Globus pallidus (tissue), 1 donor: ENCODE data around the gene UCKL1.
A peak's percentile ranks its signal among the peaks of the same experiment; 100 is the strongest.
"Not testable (repeated sequence)": the region's sequence is repeated elsewhere in the genome, so short reads cannot be mapped to it uniquely, and the experiment has no call there.

Experiments used
- DNase-seq: peaks from one replicate; pipeline ENCODE4 v3.0.0-alpha.2; 2015; ENCODE audit warnings: low spot score

UCKL1 gene

DNA sequence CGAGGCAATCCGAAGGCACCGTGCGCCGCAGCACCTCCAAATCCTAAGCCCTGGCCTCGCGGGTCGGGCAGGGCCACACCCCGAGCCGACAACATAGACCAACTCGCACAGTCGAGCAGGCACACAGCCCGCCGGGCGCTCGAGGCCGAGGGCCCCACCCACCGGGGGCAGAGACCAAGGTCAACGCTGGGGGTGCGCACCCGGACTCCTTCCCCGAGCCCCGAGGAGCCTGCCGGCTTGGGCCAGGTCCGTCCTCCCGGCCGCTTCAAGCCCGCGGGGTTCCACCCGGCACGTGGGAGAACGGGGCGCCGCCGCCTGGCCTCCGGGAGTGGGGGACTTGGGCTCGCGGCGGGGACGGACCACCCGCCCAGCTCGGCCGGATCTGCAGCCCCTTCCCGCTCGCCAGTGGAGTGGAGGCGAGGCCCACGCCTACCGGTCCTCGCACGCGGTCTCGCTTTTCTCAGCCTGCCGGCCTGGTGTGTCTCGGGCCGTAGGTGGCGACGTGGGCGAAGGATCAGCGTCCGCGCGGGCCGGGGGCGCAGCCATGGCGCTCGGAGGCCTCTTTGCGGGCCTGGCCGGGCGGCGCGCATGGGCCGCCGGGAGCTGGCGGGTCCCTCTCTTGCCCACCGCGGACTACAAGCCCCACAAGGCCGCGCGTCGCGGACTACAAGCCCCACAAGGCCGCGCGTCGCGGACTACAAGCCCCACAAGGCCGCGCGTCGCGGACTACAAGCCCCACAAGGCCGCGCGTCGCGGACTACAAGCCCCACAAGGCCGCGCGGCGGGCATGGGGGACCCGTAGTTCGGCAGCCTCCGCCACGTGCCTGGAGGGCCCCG, at the start of gene UCKL1:
Gene UCKL1 (minus strand): TSS at position 590 of the 837 bp plus-strand sequence. CDS start 44 bp downstream, at position 546.
- peak; percentile 89 for DNase-seq

DNA sequence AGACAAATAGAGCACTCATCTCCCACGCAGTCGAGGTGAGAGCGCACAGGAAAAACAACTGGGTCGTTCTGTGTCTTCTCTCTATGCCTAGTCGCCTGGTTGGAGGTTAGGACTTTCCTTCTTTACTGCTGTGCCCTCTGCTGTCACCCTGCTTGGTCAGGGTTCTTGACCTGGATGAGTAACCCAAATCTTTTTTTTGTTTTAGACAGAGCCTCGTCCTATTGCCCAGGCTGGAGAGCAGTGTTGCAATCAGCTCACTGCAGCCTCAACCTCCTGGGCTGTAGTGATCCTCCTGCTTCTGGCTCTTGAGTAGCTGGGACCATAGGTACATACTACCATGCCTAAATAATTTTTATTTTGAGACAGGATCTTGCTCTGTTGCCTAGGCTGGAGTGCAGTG, 49.2 kb upstream of the UCKL1 start:
- DNase-seq, result no peak

DNA sequence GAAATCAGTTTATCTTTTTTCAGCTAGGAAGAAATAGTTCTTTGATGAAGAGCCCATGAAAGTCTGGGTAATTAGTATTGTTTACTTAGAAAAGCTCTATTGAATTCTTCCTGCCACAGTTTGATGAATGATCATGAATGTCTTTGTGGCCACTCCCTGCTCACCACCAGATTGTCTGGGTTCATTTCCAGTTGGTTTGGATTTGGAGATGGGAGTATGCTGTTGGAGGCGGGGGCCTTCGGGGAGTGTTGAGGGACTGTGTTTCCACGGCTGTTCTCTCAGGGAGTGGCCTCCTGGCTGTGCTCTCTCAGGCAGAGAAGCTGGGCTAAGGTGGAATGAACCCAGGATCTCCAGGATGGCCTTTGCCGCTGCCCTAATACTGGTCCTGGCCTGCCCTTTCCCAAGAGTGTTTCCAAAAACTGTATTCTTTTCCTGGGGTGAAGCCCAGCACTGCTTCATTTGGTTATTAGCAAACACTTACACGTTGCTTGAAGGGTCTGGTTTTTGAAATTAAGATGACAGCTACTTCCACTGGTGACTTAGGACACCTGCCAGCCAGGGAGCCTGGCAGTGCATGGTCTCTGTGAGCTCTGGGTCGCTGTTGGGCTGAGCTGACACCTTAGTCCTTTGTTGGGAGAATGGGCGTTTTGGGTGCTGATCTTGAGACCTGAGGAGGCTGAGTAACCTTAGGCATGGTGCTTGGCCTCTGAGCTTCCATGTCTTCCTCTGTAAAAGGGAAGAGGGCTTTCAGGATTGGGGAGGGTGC, 47.9 kb upstream of the UCKL1 start:
- DNase-seq, result no peak

DNA sequence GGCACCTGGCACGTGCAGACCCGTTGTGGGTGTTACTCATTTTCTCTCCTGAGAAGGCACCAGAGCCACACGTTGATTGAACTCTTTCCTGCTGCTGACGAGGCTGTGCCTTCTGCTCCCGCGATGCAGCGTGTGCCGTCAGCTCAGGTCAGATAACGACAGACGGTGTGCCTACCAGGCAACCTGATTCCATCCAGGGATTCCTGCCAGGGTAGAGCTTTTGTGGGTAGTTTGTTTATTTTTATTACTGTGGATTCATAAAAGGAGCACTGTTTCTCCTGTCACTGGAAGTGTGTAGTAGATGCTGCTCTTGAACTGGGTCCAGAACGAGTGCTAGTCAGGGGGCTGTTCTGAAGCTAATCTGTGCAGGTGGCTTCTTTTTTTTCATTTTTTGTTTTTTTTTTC, 45.4 kb upstream of the UCKL1 start:
- no peak for DNase-seq

DNA sequence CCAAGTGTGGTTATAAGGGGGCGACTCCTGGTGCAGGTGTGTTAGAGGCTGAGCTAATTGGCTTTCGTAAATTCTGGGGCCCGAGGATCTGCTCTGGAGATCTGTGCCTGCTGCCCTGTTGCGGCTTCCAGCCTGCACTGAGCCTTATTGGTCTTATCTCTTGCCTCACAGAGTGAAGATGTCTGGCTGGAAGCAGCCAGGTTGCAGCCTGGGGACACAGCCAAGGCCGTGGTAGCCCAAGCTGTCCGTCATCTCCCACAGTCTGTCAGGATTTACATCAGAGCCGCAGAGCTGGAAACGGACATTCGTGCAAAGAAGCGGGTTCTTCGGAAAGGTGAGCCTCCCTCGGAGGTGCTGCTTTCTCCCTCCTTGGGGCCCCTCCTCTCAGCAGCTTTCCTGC, 44.7 kb upstream of the UCKL1 start:
- DNase-seq, result no peak

DNA sequence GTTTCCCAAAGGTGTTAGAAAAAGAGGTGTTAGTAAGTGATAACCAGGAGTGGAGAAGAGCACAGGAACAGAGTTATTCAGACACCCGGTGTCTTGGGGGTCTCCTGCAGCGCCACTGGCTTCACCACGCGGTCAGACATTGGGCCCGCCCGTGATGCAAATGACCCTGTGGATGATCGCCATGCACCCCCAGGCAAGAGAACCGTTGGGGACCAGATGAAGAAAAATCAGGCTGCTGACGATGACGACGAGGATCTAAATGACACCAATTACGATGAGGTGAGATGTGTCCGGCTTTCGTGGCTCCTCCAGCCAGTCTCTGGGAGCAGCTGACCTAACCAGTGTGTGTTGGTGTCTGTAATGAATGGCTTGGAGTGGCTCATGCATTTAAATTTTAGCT, 26.7 kb upstream of the UCKL1 start:
- no peak for DNase-seq

GRCh38 chr20:63980806-63981728, 24.9 kb upstream of the UCKL1 start, which contains the start of gene PRPF6:
PRPF6 (plus strand) TSS chr20:63981132; CDS start chr20:63981246, 114 bp downstream.
- peak; percentile 92 for DNase-seq

DNA sequence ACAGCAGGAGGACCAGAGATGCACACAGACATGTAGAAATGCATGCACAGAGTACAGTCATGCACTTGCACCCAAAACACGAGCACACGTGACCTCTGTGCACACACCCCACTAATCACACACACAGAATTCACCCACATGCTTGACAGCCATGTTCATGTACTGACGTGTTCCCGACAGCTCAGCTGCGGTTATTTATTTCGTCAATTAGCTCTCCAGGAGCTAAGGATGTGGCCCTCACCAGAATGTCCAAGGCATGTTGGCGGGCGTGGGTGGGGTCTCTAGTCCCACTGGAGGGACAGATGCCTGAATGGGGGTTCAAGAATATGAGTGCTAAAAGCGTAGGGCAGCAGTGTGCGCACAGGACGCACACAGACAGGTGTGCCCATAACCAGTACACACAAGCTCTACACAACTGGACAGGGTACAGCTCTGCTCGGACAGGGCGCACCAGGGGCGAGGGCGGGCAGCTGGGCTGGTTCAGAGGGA, 24.1 kb upstream of the UCKL1 start:
- no peak for DNase-seq

DNA sequence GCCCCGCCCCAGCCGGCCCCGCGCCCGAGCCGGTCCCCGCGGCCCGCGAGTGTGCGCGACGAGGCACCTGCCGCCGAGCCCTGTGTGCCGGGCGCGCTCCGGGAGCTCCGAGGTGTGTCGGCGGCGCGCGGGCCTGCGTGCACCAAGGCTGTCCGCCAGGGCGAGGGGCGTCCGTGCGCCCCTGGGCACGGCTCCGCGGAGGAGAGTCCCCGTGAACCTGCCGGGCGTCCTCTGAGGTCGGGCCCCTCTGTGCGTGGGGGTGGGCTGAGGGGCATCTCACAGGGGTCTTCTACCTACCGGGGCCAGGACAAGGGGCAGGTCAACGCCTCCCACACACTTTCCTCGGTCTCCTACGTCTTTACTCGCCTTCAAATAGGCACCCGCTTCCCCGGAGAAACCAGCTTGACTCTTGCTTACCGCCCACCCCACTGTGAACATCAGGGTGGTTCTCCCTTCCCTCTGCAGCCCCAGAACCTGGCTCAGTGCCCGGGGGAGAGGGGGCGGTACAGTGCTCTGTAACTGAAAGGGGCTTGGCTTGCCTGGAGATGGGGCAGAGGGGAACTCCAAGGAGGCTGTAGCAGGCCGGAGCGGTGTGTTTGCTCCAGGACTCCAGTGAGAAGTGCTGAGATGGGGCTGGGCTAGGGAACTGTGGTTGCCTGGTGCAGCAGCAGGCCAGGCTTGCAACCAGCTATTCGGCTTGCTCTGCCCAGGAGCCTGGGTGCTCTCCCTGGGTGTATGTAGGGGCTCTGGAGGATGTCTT, 23.5 kb upstream of the UCKL1 start, which contains the start of gene SAMD10:
Gene SAMD10 (minus strand): TSS at position 86 of the 760 bp plus-strand sequence. CDS start 175 bp downstream, outside the sequence.
- no peak for DNase-seq

DNA sequence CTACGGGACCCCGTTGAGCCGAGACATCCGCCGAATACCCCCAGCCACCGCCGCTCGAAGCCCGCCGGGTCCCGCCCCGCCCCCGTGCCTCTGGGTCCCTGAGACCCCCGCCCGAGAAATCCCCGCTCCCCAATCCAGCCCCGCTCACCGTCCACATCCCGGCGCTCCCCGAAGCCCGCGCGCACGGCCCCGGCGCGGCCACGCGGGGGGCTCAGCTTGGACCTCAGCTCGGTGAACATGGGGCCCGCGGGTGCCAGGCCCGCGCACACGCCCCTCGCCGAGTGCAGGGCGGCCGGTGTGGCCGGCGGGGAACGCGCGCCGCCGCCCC, 23.0 kb upstream of the UCKL1 start:
- no peak for DNase-seq

DNA sequence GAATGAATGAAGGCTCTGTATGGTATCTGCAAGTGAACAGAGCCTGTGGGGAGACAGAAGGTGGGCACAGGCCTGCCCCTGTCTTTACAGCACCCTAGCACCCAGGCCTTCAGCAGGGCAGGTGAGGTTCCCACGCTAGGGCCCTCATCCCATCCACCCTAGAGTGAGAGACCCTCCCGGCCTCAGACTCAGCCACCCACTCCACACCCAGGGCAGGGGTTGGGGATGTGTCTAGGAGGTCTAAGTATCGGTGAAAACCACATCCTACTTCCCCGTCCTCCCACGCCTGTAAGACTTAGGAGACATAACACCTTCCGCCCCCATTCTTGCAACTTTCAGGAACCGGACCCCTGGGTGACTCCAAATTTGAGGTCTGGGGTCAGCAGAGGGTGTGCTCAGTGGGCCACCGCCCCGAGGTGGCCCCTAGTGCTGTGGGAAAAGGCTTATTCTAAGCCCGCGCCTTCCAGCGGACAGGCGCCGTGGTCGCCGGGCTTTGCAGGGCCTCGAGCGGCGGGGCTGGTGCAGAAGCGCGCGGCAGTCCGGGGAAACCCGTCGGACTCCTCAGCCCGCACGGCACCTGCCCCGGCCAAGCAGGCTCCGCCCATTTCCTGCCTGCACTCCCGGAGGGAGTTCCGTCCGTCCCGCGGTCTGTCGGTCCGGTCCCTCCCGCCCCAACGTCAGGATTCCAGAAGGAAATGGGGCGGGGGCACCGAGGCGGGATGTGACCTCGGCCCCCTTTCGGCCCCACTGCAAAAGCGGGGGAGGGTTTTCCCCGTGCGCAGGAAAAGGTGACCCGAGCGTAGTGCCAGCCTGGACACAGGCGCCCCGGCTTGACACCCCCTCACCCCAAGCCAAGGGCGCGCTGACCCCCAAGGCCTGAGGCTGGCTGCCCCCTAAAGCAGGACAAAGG, 22.4 kb upstream of the UCKL1 start:
- DNase-seq, result no peak

- no peak for DNase-seq
These were observed 21.6 kb upstream of the UCKL1 start for GRCh38 chr20:63977739-63978276.

- no peak for DNase-seq
These were observed 20.9 kb upstream of the UCKL1 start for GRCh38 chr20:63976980-63977738.

GRCh38 chr20:63976511-63976910, 20.3 kb upstream of the UCKL1 start:
- not testable (repeated sequence) for DNase-seq

GRCh38 chr20:63974402-63975200, 18.4 kb upstream of the UCKL1 start:
- no peak for DNase-seq

GRCh38 chr20:63973636-63974401, 17.6 kb upstream of the UCKL1 start:
- DNase-seq, result peak; percentile 79

DNA sequence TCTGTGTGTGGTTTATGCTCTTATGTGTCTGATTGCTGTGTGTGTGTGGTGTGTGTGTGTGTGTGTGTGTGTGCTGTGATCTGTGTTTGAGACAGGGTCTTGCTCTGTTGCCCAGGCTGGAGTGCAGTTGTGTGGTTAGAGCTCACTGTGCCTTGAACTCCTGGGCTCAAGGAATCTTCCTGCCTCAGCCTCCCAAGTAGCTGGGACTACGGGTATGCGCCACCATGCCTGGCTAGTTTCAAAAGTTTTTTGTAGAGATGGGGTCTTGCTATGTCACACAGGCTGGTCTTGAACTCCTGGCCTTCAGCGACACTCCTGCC, 16.9 kb upstream of the UCKL1 start:
- DNase-seq, result no peak
